Renal pelvis (tissue), 12 donors: ENCODE results near the gene DGKD. TPM values are rescaled to one million over a fixed set of nuclear protein-coding genes. Genes with fewer than 3 reads are reported as not detected.

Source experiments
- DNase-seq: peaks from one replicate; pipeline ENCODE4 v3.0.0-alpha.2; 2013
- long read RNA-seq, 16 experiments: transcript quantifications; one replicate each; lab custom pipeline, GENCODE V29; 2026
- polyA plus RNA-seq, 3 donors: library from polyadenylated mRNA; unstranded; fragments of 120-200 nt; gene quantifications; one replicate each; pipeline ENCODE4 v1.2.1, GENCODE V29; 2013; ENCODE audit not compliant: insufficient read length in 3 of 3

Gene DGKD, protein sequence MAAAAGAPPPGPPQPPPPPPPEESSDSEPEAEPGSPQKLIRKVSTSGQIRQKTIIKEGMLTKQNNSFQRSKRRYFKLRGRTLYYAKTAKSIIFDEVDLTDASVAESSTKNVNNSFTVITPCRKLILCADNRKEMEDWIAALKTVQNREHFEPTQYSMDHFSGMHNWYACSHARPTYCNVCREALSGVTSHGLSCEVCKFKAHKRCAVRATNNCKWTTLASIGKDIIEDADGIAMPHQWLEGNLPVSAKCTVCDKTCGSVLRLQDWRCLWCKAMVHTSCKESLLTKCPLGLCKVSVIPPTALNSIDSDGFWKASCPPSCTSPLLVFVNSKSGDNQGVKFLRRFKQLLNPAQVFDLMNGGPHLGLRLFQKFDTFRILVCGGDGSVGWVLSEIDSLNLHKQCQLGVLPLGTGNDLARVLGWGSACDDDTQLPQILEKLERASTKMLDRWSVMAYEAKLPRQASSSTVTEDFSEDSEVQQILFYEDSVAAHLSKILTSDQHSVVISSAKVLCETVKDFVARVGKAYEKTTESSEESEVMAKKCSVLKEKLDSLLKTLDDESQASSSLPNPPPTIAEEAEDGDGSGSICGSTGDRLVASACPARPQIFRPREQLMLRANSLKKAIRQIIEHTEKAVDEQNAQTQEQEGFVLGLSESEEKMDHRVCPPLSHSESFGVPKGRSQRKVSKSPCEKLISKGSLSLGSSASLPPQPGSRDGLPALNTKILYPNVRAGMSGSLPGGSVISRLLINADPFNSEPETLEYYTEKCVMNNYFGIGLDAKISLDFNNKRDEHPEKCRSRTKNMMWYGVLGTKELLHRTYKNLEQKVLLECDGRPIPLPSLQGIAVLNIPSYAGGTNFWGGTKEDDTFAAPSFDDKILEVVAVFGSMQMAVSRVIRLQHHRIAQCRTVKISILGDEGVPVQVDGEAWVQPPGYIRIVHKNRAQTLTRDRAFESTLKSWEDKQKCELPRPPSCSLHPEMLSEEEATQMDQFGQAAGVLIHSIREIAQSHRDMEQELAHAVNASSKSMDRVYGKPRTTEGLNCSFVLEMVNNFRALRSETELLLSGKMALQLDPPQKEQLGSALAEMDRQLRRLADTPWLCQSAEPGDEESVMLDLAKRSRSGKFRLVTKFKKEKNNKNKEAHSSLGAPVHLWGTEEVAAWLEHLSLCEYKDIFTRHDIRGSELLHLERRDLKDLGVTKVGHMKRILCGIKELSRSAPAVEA
- 10 to 100 TPM; 23.5 to 37.6 (median 33.5) TPM for polyA plus RNA-seq
- long read RNA-seq, donor 1 = 0 reads
- long read RNA-seq, donor 2 = 0 reads
- long read RNA-seq, donor 3, full-length matches to known transcripts = 1 of 1 reads
- long read RNA-seq, donor 3, partial matches to known transcripts = 0 of 1 reads
- long read RNA-seq, donor 3, other reads (novel, unspliced or antisense) = 0 of 1 reads
- long read RNA-seq, donor 4, full-length matches to known transcripts = 1 of 11 reads
- long read RNA-seq, donor 4, partial matches to known transcripts = 10 of 11 reads
- long read RNA-seq, donor 4, other reads (novel, unspliced or antisense) = 0 of 11 reads
- long read RNA-seq, donor 5 = 0 reads
- long read RNA-seq, donor 6, full-length matches to known transcripts = 1 of 60 reads
- long read RNA-seq, donor 6, partial matches to known transcripts = 54 of 60 reads
- long read RNA-seq, donor 6, other reads (novel, unspliced or antisense) = 5 of 60 reads
- long read RNA-seq, donor 7, full-length matches to known transcripts = 1 of 1 reads
- long read RNA-seq, donor 7, partial matches to known transcripts = 0 of 1 reads
- long read RNA-seq, donor 7, other reads (novel, unspliced or antisense) = 0 of 1 reads
- long read RNA-seq, donor 8, partial matches to known transcripts = 13 of 13 reads
- long read RNA-seq, donor 8, other reads (novel, unspliced or antisense) = 0 of 13 reads
- long read RNA-seq, donor 9, full-length matches to known transcripts = 1 of 1 reads
- long read RNA-seq, donor 9, partial matches to known transcripts = 0 of 1 reads
- long read RNA-seq, donor 9, other reads (novel, unspliced or antisense) = 0 of 1 reads
- long read RNA-seq, donor 10, full-length matches to known transcripts = 1 of 1 reads
- long read RNA-seq, donor 10, partial matches to known transcripts = 0 of 1 reads
- long read RNA-seq, donor 10, other reads (novel, unspliced or antisense) = 0 of 1 reads
- long read RNA-seq, donor 11 = 0 reads
- long read RNA-seq, donor 12, full-length matches to known transcripts = 1 of 25 reads
- long read RNA-seq, donor 12, partial matches to known transcripts = 24 of 25 reads
- long read RNA-seq, donor 12, other reads (novel, unspliced or antisense) = 0 of 25 reads
- long read RNA-seq, donor 13, full-length matches to known transcripts = 1 of 12 reads
- long read RNA-seq, donor 13, partial matches to known transcripts = 11 of 12 reads
- long read RNA-seq, donor 13, other reads (novel, unspliced or antisense) = 0 of 12 reads
- long read RNA-seq, donor 14 = 0 reads
- long read RNA-seq, donor 15, partial matches to known transcripts = 54 of 54 reads
- long read RNA-seq, donor 15, other reads (novel, unspliced or antisense) = 0 of 54 reads
- long read RNA-seq, donor 16, full-length matches to known transcripts = 1 of 17 reads
- long read RNA-seq, donor 16, partial matches to known transcripts = 16 of 17 reads
- long read RNA-seq, donor 16, other reads (novel, unspliced or antisense) = 0 of 17 reads

DNA sequence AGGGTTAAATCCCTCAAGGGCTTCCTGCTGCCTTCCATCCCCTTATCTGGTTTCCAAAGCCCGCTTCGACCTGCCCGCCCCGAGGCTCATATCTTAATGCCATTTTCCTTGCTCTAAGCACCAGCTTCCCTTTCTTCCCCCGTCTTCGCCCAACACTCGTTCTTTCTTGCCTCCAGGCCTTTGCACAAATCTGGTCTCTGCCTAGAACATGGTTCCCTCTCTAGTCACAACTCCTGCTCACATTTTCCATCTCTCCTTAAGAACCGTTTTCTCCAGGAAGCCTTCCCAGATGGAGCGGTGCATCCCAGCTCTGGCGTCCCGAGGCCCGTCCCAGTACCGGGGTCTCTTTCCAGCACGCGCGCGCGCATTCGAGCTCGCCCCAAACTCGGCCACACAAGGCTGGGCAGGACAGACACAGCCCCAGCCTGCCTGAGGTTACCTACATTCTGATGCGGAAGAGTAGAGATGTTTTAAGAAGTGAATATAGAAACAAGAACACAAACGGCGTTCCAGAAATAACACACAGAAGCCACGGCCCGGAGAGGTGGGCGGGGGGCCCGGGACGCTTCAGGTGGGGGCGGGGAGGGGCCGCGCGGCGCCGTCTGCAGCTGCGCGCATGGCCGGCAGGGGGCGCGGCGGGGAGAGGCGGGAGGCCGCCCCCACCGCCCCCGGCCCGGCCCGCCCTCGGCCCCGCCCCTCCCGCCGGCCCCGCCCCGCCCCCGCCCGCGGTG, at the start of gene DGKD:
Gene DGKD, plus strand, starts transcription at position 726 of the 731 bp plus-strand sequence. CDS start 25 bp downstream, outside the sequence.
- DNase-seq = peak; percentile 58

DNA sequence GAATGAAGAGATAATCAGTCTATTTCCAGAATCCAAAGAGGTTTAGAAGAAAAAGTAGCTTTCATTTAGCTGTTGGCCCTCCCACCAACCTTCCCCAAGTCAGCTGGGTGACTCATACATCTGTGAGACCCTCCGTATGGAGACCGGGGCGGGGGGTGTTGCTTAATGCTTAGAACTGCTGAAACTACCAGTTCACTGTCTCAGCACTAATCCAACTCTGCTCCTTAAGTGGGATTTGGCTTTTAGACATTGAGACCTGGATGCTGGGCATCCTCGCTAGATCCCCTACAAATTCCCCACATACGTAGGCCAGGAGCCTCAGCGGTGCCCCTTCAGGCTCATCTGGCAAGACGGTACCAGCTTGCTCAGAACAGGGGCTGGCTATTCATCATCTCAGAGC, 46.7 kb upstream of the DGKD start, which contains the start of gene SAG:
Gene SAG, plus strand, starts transcription at position 252 of the 400 bp plus-strand sequence. CDS start 1,374 bp downstream, outside the sequence.
- DNase-seq = no peak

DNA sequence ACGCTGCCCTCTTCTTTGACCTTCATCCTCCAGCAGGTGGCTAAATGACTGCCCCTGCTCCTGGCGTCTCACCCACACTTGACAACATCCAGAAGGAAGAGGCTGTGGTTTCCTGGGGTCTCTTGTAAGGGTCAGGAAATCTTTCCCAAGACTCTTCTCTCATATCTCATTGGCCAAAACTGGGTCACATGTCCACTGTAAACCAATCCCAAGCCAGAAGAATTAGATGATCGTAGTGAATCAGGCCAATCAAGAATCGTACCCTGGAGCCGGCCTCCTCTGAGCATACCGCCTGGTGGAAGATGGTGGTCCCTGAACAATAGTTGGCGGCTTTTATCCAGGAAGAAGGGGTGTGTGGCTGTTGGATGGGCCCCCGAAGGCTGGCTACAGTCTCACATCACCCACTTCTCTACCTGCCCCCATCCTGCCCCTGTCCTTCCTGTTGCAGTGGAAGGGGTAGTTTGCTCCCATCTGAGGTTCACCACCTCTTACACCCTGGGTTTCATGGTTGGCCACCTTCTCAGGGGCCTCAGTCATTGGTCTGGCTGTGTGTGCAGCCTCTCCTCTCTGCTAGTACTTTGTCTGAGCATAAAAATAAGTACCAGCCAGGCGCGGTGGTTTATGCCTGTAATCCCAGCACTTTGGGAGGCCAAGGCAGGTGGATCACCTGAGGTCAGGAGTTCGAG, 42.9 kb upstream of the DGKD start:
- DNase-seq = no peak

DNA sequence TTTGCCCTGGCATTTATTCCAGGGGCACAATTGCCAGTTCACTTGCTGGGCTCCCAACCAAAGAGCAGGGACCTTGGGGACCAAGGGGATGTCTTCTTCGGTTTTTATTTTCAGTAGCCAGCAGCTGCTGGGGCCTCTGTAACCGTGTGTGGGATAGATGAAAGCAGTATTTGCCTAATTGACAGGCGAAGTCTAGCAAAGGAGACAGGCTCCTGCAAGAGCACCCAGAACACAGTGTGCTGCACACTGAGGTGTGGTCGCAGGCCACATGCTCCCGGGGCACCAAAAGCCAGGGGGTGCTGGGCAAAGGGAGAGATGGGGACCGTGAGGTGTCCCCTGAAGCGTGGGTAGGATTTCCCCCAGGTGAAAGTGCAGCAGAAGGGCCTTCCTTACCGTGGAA, 41.4 kb upstream of the DGKD start:
- no peak for DNase-seq

DNA sequence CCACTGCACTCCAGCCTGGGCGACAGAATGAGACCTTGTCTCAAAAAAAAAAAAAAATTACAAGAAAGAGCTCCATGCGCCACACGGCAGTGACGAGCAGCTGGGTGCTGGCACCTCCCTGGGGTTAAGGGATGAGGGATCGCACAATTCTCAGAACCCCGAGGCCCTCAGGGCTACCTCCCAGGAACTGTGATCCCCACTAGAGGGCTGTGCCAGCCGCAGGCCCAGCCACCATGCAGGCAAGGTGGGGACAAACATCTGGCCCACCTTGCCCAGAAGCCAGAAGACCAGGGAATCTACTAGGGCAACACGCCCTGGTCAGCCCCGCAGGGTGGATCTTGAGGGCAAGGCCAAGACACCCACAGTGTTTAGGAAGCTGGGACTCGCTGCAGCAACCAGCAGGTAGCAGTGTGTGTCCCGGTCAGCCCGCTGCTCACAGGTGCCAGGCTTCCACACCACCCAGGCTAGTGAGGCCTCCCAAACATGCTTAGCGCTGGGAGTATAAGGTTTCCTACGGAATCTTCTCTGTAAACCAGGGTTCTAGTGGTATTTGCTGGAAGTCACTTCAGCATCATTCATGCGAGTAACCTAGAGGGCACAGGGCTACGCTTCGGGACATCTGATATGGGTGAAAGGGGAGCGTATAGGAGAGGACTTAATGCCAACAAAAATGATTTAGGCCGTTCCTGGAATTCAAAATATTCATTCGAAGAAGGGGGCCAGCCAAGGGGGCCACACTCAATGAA, 39.9 kb upstream of the DGKD start:
- peak; percentile 27 for DNase-seq

DNA sequence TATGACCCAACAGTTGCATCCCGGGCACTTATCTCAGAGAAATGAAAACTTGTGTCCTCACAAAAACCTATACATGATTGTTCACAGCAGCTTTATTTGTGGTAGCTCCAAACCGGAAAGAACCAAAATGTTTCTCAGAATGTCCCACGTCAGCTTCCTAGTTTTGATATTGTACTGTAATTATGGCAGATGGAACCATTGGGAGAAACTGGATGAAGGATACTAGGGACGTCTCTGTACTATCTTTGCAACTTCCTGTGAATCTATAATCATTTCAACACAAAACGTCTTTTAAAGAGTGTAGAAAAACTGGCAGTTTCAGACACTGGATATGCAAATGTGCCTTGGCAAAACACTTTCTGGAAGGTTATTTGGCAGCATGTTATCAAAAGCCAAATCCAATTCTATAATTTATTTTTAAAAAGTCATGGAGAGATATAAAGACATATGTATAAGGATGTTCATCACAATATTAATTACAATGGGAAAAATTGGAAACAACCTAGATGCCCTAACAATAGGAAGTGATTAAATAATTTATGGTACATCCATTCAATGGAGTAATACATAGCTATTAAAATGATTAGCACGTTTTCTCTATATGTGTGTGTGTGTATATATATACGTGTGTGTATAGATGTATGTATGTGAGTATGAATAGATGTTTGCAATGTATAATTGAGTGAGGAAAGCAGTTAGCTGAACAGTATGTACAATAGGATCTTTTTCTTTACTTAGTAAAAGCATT, 36.9 kb upstream of the DGKD start:
- no peak for DNase-seq

DNA sequence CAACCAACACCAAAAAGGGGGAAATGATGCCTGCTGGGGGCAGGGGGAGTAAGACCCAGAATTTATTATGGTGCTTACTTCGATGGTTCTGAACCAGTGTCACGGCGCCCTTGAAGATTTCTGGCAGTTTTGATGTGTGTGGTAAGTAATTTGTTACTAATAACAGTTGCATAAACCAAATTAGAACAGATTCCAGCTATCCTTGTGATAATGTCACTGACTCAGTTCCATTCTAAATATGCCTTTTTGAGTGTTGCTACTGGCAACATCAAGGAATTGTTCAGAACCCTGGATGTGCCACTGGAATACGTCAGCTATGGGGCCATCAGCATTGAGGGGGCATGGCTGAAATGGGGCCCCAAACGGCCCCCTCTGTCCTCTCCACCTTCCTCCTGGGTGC, 35.0 kb upstream of the DGKD start:
- no peak for DNase-seq

DNA sequence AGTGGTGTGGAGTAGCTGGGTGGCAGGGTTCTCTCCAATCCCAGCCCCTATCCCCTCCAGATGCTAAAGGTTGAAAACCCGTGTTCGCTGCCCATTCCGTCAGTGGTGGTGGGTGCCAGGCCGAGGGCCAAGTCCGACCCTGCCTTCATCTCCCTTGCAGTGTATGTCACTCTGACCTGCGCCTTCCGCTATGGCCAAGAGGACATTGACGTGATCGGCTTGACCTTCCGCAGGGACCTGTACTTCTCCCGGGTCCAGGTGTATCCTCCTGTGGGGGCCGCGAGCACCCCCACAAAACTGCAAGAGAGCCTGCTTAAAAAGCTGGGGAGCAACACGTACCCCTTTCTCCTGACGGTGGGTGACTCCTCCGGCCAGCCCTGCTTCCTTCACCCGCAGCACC, 33.8 kb upstream of the DGKD start:
- DNase-seq = no peak

DNA sequence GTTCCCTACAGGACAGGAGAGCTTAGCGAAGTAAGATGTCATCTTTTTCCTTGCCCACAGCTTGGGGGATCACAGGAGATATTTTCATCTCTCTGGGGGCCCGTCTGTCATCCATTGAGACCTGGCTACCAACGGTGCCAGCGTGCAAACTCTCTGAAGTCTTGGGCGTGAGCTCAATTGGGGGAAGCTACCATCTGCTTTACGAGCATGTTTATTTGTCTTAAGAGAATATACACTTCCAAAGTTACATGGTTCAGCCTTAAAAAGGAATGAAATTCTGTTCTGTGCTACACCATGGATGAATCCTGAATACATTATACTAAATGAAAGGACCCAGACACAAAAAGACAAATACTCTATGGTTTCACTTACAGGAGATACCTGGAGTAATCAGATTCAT, 33.1 kb upstream of the DGKD start:
- DNase-seq = no peak

DNA sequence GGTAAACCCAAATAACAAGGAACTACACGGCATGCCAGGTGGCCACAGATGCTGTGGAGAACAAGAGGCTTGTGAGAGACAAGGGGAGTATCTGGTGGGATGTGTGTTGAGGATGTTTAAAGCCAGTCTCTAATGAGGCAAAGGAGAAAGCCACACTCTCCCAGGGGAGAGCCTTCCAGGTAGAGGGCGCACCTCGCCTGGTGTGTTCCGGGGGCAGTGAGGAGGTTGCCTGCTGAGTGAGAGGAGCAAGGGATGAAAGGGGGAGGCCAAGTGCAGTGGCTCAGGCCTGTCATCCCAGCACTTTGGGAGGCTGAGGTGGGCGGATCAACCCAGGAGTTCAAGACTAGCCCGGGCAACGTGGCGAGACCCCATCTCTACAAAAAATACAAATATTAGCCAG, 30.4 kb upstream of the DGKD start:
- DNase-seq = no peak

DNA sequence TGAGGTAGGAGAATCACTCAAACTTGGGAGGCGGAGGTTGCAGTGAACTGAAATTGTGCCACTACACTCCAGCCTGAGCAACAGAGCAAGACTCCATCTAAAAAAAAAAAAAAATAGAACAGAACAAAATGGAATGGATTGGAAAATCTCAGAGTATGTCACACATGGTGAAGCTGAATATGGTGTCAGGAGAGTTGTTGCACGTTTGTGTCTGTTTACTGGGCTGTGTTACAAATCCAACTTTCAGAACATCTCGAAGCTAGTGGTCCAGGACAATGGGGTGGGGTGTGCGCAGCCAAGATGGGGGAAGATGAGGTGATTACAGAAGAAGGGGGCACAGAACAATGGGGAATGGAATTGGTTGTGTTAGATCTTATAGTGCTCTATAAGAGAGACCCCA, 29.0 kb upstream of the DGKD start:
- DNase-seq = no peak

DNA sequence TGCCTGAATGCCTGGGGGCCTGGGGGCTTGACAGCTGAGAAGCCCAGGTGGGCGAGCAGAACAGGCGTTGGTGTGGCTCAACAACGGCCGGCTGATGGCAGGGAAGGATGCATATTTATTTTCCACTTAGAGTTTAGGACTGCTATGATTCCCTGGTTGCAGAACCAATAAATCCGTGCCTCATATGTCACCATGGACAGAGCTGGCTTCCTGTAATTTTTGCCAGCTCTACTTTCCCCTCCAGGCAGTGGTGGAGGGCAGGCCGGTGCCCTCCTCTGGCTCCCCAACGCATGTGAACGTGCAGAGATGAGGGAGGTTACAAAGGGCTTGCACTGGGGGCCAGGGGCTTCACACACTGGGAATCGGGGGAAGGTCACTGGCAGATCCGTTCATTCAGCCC, 28.5 kb upstream of the DGKD start:
- DNase-seq = no peak

DNA sequence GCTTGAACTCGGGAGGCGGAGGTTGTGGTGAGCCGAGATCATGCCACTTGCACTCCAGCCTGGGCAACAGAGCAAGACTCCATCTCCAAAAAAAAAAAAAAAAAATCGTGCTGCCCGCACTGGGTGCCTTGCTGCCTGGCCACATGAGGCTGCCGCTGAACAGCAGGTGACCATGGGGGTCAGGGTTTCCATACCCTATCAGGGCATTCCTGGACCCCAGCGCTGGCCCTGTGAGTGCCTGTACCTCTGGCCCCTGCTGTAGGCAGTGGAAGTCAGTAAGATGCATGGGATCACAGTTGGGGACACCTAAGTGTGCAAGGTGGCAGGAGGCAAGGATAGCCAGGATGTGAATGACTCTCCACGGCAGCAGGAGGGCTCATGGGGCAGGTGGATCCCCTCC, 27.8 kb upstream of the DGKD start:
- DNase-seq = no peak

DNA sequence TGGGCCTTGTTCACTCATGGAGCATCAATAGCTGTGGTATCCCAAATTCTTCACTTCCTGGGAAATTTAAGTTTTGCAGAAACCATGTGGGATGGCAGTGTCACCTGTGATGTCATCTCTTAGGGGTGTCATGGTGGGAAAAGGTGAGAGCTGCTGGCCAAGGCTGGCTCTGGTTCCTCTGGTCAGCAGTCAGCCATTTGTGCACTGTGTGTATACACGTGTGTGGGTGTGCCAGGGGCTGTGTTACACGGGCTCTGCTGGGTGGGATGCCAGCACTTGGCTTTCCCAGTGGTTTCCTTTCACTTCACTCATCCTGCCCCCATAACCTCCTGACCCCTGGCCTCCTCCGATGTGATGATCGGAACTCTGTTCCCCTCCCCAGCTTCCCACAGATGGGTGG, 25.4 kb upstream of the DGKD start:
- DNase-seq = no peak

DNA sequence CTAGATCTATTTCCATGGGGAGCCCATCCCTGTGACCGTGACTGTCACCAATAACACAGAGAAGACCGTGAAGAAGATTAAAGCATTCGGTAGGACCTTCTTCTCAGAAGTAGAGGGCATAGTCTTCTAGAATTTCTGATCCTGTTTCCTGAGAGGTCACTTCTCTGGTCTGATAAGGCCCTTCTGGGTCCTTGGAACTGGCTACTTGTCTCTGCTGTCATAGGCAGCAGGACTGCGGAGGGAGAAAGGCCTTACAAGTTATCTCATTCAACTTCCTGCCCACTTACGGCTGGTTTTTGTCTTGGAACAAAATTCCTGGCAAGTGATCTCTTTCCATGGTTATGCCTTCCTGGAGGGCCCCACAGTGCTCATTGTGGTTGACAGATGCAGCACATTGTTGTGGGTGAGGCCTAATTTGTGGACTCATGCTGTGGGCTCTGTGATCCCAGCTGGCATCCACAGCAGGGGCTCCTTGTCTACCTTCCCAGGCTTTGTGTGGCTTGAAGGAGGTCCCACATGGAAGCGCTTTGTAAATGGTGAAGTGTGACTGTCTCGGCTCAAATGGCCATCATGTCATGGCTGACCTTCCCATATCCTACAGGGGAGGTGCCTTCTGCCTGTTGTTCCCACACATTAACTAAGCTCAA, 24.7 kb upstream of the DGKD start:
- DNase-seq = no peak
